NK-92 (cell line): ENCODE data around the gene CLEC16A.
"Not testable (repeated sequence)": the region's sequence is repeated elsewhere in the genome, so short reads cannot be mapped to it uniquely, and the experiment has no call there.

ENCODE experiments used
- DNase-seq: peaks from one replicate; lab custom pipeline; 2025; ENCODE audit not compliant: unreplicated experiment; lab: John Stamatoyannopoulos, UW

CLEC16A gene

GRCh38 chr16:10923146-10923649 is 21.2 kb upstream of the CLEC16A start:
- DNase-seq, result no peak

GRCh38 chr16:10923650-10924214 is 20.6 kb upstream of the CLEC16A start:
- no peak for DNase-seq

GRCh38 chr16:10925285-10925684 is 19.1 kb upstream of the CLEC16A start:
- not testable (repeated sequence) for DNase-seq

- DNase-seq, result no peak
These were observed 18.3 kb upstream of the CLEC16A start for GRCh38 chr16:10926094-10926493.

- DNase-seq, result no peak
These were observed 17.5 kb upstream of the CLEC16A start for GRCh38 chr16:10926867-10927266.

GRCh38 chr16:10927497-10928112 is 16.8 kb upstream of the CLEC16A start:
- DNase-seq, result no peak

GRCh38 chr16:10929097-10929496 is 15.3 kb upstream of the CLEC16A start:
- not testable (repeated sequence) for DNase-seq

DNA sequence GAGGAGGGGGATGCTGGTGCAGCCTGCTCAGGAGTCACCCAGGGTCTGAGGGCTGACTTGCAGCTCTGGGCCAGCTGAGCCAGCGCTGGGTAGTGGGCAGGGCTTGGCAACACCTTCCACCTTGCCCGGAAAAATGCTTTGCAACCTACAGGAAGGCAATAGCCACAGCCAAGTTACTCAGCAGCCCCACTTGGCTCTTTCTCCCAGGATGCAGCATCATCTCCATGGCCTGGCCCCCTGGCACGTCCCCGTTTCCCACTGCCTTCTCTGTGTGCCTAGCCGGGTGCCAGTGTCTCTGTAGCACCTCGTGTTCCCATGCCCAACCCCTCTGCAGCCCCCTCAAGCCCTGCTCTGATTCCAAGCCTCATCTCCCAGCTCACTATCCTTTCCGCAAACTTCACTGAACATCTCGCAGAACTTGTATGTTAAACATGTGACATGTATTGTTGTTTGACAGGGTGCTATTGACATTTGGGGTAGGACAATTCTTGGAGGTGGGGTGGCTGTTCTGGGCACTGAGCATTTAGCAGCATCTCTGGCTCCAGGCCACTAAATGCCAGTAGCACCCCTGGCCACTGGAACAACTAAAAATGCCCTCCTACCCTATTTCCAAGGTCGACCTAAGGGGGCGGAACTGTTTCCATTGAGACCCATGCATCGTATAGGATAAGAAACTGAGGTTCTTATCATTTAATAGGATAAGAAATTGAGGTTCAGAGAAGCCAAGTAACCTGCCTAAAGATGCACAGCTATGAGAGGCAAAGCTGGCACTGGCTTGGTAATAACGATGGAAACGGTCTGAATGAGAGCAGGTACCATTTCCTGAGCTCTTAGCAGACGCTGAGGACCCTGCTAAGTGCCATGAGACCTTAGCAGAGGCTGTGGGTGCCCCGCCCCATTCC is 14.3 kb upstream of the CLEC16A start:
- no peak for DNase-seq

DNA sequence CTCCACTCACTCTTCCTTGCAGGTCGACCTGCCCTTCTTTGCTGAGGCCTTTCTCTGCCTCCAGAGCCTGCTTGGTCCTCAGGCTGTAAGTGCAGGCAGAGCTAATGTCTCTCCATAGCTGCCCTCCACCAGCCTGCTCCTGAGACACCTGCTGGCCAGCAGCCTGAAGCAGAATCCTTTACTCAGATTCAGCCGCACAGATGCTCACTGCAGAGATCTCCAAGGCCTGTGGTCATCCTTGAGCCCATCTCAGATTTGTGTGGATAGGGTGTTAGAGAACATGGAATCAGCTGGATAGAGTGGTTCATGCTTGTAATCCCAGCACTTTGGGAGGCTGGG is 13.6 kb upstream of the CLEC16A start:
- no peak for DNase-seq

DNA sequence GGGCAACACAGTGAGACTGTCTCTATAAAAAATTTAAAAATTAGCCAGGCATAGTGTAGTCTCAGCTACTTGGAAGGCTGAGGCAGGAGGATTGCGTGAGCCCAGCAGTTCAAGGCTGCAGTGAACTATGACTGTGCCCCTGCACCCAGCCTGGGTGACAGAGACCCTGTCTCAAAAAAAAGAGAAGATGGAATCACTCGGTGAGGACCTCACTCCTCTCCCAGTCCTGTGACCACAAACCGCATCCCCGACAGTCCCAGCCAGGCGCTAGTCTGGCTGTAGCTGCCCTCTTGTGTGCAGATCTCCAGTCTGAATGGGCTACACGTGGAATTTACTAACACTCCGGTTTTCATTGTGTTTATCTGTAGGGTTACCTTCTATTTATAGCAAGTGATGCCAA is 13.2 kb upstream of the CLEC16A start:
- no peak for DNase-seq

DNA sequence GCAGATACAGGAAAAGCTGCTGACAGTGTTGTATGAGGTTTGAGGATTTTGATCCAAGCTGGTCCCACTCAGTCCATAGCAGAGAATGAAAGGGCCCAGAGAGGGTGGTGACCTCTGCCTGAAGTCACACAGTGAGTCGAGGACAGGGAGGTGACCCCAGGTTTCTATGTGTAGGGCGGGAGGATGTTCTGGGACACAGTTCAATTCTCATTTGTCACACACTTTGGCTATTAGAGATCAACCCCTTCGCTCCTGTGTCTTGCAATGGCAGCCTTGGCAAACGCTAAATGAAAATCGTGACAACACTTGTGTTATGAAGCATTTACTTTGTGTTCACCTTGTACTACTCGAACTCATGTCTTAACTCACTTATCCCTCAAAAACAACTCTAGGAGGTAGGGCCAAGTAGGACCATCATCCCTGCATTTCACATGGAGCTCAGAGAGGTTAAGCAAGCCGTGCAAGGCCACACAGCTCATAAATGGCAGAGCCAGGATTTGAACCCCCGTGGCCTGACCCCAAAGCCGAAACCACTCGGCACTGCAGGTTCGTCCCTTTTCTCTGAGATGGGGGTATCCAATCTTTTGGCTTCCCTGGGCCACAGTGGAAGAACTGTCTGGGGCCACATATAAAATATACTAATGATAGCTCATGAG is 12.3 kb upstream of the CLEC16A start:
- DNase-seq, result no peak

DNA sequence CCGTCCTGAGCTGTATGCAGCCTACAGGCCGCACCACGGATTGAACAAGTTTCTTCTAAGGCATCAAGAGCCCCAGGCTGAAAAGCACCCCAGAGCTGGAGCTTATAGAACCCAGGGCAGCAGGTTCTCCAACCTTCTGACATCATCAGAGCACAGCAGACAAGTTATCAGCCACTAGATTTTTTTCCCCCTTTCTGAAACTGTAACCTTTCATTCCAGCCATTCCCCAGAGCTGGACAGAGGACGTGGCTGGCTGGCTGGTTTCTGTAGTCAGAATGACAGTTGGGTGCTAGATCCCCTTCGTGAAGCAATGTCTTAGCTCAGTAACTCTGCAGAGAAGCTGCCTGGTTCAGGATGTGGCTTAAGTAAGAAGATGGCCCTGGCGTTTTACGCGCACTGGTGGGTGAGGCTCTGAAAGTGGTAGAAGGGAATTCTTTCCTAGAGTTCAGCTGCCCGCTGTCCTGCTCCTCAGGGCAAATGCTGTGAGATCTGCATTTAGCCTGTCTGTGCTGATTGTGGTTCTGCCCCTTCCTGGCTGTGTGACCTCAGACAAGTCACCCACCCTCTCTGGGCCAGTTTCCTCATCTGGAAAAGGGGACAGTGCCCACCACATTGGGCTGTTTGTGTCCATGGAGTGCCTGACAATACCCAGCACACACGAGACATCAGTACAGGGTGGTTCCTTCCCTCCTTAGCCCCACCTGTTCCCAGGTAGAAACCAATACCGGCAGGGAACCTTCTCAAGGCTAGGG is 11.2 kb upstream of the CLEC16A start:
- DNase-seq, result no peak

DNA sequence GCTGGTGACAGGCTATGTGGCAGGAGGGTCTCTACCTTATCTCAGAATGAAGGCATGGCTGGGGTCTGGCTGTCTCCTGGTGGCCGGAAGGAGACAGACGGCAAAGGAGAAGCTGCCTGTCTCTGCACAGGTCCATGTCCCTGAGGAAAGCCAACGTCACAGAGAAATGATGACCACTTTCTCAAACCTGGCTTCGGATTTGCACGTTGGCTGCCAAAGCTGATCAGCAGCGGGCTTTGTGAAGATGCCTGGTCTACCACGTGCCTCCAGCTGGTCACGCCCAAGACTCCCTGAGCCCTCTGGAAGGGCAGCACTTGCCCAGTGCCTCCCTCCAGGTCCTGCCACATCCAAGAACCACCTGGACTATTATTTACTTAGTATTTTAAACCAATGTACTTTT is 10.5 kb upstream of the CLEC16A start:
- no peak for DNase-seq

DNA sequence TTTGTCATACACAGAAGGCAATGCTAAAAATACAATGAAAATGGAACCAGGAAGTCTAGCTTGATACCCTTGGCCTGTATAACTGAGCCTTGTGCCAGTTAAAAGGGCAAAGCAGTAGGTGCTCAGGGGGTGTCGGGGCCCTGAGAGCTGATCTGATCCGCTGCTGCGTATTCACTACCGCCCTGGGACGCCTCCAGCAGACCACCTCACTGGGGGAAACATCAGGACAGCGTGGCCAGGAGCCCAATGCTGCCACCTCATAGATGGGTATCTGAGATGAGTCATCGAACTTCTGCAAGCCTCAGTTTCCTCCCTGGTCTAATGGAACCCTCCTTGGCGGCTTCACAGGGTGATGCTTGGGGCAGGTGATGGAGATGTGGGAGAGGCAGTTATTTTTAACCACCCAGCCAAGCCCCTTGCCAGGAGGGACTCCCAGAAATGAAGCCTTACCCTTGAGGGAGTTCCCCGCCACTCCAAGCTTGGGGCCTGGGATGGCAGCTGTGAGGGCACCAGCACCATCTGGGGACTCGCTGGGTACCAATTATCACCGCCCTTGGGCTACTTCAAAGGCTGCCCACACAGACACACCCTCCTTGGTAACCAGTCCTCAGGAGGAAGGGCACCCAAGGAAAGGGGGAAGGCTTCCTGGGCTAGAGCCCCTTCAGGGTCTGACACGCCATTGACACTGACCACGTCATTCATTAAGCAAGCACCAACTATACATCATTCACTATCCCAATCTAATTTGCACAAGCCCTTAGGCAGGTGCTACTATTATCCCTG is 9.8 kb upstream of the CLEC16A start:
- no peak for DNase-seq

DNA sequence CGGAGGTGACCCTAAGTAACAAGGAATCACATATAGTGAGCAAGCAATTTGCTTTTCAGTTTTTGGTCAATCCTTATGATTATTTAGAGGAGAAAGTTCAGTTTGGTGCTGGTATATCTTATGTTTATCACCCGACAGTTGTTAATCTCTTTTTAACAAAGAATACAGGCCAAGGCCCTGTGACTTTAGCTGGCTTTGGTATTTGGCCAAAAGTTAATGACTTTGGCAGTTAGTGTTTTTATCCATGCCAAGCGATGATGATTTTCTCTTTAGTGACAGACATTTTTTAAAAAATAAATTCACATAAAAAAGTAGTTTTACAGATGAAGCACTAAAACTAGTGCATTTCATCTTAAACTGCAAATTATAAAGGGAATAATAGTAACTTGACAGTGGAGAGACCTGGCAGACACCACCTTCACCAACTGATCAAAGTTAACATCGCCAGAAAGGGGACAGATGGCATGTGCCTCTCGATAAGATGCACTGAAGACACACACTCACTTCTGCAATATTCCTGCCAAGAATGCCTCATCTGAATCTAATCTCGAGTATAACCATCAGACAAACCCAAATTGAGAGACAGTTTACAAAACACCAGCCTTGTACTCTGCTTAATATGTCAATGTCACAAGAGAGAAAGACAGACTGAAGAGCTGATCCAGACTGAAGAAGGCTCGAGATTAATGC is 9.0 kb upstream of the CLEC16A start:
- no peak for DNase-seq

DNA sequence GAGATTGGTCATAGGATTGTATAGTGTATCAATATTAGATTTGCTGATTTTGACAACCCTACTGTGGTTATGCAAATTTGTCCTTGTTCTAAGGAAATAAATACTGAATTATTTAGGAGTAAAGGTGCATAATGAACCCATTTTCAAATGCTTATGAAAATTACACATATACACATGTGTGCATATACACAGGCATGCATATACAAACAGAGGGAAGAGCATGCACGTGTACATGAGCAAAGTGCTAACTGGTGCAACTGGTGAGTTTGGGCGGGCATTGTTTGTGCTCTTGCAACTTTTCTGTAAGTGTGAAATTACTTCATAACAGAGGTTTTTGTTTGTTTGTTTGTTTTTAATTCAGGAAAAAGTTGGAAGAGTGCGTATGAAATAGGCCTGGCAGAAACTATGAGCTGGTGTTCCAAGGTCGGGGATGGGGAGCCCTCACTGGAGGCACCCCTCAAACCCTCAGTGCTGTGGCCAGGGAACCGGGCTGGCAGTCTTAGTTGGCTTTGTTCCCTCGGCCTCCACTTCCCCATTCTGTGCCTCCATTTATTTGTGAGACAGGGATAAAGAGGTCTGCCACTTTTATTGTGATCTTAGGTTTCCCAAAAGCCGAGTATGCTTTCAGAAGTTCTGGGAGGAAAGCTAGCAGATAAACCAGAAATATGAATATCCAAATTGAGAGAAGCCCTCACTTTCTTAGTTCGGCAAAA is 7.9 kb upstream of the CLEC16A start:
- DNase-seq, result no peak

DNA sequence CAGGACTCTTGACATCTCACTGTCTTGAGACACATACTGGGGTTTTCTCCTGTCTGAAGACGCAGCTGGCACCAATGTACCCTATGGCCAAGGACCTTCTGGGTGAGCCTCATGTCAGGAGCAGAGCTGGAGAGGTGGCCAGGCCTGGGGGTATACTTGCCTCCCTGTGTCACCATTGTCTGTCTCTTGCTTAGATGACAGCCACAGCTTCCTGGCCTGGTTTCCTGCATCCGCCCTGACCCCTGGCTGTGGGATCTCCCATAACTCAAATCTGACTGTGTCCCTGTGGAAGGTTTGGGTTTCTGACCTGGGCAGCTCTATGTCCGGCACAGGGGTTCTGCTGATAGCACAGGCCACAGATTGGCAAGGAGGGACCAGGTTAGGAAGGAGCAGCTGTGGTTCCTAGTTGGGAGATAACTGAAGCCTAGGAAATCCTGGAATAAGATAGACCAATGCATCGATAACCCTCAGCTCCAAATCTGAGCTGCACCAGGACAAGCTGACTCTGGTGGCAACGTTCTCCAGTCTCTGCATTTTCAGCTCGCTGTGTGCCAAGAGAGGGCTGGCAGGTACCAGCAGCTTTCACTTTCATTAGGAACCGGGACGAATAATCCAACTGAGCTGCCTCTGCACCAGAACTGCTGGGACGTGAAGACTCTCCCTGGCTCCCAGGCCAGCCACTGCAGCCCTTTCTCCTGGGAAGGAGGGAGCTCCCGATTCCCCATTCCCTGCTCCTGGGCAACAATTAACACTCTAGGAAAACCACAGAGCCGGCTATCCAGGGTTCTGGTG is 7.1 kb upstream of the CLEC16A start:
- DNase-seq, result no peak

DNA sequence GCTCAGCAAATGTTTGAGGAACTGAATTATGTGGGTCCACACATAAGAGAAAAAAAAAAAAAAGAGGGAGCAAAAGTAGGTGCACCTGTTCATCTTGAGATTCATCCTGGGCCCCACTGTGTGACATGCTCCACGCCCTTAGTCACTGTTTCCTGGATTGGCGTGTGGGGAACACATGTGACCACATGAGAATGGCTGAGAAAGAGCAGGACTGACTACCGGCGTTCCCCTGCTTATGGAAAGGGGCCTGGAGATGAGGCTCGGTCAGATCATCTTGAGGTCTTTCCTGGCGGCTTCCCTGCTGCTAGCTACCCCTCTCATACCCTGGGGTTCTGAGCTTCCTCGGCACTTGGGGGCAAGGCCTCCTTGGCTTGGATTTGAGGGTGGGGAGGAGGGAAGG is 6.0 kb upstream of the CLEC16A start:
- no peak for DNase-seq
